ENCODE data around the gene PAIP2.
"Not testable (repeated sequence)": the region's sequence is repeated elsewhere in the genome, so short reads cannot be mapped to it uniquely, and the experiment has no call there.

The PAIP2 gene

DNA sequence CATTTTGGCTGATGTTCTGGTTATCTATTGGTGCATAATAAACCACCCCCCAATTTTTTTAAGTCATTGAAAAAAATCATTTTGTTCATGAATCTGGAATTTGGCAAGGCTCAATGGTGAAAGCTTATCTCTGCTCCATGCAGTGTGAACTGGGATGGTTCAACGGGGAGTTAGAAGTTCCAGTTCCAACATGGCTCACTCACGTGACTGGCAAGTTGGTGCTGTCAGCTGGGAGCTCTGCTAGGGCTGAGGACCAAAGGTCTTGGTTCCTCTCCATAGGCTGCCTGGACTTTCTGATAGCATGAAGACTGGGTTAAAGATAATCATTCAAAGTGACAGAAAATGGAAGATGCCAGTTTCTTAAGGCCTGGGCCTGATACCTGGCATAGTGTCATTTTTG, 65.3 kb downstream of the PAIP2 start:
- Histone ChIP-seq H3K14ac (ENCODE audit: low read length) (no peak overlapping the region), H3K9ac (ENCODE audit: low read depth, low read length, poor library complexity) (no peak overlapping the region), H3K4ac (ENCODE audit: low read length) (no peak overlapping the region), H2BK15ac (ENCODE audit: low read length) (no peak overlapping the region), H3K18ac (ENCODE audit: low read length) (no peak overlapping the region), H2BK5ac (ENCODE audit: low read length) (no peak overlapping the region), H4K91ac (ENCODE audit: low read depth, low read length, poor library complexity) (no peak overlapping the region), H3K79me1 (ENCODE audit: low read depth, low read length) (no peaks in the 10 kb centered on the region), H2BK120ac (ENCODE audit: low read depth, low read length) (no peak overlapping the region), H3K4me1 (ENCODE audit: control insufficient read depth in 2 of 2, insufficient read depth in 1 of 2, low read depth in 1 of 2, low read length in 2 of 2) (peaks cover 4 to 6% of the 10 kb centered on the region in 2 donors), H2BK12ac (ENCODE audit: low read length) (no peak overlapping the region), H3K23ac (ENCODE audit: low read depth, low read length, poor library complexity) (no peak overlapping the region), H3K9me3 (replicated peaks in 1 of 2; ENCODE audit: control insufficient read depth in 2 of 2, insufficient read depth in 1 of 2, low read depth in 1 of 2, low read length in 2 of 2) (no peaks in the 10 kb centered on the region), H3K4me2 (ENCODE audit: insufficient read depth, low read length, poor library complexity, severe bottlenecking) (no peak overlapping the region), H2AK5ac (ENCODE audit: low read depth, low read length) (no peak overlapping the region), H4K8ac (ENCODE audit: low read depth, low read length) (no peak overlapping the region), H2AFZ (ENCODE audit: low read length) (no peak overlapping the region), H3K27me3 (ENCODE audit: control insufficient read depth in 3 of 3, insufficient read depth in 3 of 3, low read depth in 1 of 3, low read length in 3 of 3) (no peaks in the 10 kb centered on the region), H3K4me3 (ENCODE audit: low read length in 2 of 2) (no peak overlapping the region), H3K36me3 (replicated peaks in 1 of 2; ENCODE audit: control insufficient read depth in 2 of 2, insufficient read depth in 2 of 2, low read length in 2 of 2) (peaks cover 0 to 4% of the 10 kb centered on the region in 2 donors), H3K27ac (replicated peaks; ENCODE audit: low read length) (no peak overlapping the region)
- DNase-seq (ENCODE audit: low spot score), result no peak
- no CpG with 5 or more reads among the region's 2 CpGs for WGBS, 2 donors (ENCODE audit: extremely low coverage in 2 of 2, insufficient read length in 2 of 2, insufficient replicate concordance in 1 of 2)

DNA sequence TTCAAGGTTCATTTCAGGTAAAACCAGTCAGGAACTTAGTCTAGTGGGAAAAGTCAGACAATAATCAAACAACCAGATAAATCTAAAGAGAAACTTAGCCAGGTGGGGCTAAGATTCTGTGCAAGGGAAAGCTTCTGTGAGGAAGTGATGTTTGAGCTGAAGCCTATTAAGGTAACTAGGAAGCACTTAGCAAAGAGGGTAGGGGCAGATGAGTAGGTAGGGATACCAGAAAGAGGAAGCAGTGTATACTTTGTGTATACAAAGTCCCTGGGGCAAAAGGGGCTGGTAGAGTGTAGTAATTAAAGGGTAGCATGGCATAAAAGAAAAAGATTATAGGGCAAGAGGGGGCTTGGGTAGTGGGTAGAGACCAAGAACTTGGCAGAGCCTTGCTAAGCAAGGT, 65.9 kb downstream of the PAIP2 start:
- Histone ChIP-seq H2BK5ac (ENCODE audit: low read length) (no peak overlapping the region), H3K14ac (ENCODE audit: low read length) (no peak overlapping the region), H3K4me3 (ENCODE audit: low read length in 2 of 2) (no peak overlapping the region), H3K79me1 (ENCODE audit: low read depth, low read length) (no peaks in the 10 kb centered on the region), H2AK5ac (ENCODE audit: low read depth, low read length) (no peak overlapping the region), H3K23ac (ENCODE audit: low read depth, low read length, poor library complexity) (no peak overlapping the region), H3K4ac (ENCODE audit: low read length) (no peak overlapping the region), H2BK120ac (ENCODE audit: low read depth, low read length) (no peak overlapping the region), H3K27ac (replicated peaks; ENCODE audit: low read length) (no peak overlapping the region), H3K4me1 (ENCODE audit: control insufficient read depth in 2 of 2, insufficient read depth in 1 of 2, low read depth in 1 of 2, low read length in 2 of 2) (peaks cover 4 to 6% of the 10 kb centered on the region in 2 donors), H2BK15ac (ENCODE audit: low read length) (no peak overlapping the region), H2BK12ac (ENCODE audit: low read length) (no peak overlapping the region), H4K91ac (ENCODE audit: low read depth, low read length, poor library complexity) (no peak overlapping the region), H3K18ac (ENCODE audit: low read length) (no peak overlapping the region), H3K27me3 (ENCODE audit: control insufficient read depth in 3 of 3, insufficient read depth in 3 of 3, low read depth in 1 of 3, low read length in 3 of 3) (no peaks in the 10 kb centered on the region), H2AFZ (ENCODE audit: low read length) (no peak overlapping the region), H4K8ac (ENCODE audit: low read depth, low read length) (no peak overlapping the region), H3K9ac (ENCODE audit: low read depth, low read length, poor library complexity) (no peak overlapping the region), H3K9me3 (replicated peaks in 1 of 2; ENCODE audit: control insufficient read depth in 2 of 2, insufficient read depth in 1 of 2, low read depth in 1 of 2, low read length in 2 of 2) (no peaks in the 10 kb centered on the region), H3K36me3 (replicated peaks in 1 of 2; ENCODE audit: control insufficient read depth in 2 of 2, insufficient read depth in 2 of 2, low read length in 2 of 2) (peaks cover under 1 to 7% of the 10 kb centered on the region in 2 donors), H3K4me2 (ENCODE audit: insufficient read depth, low read length, poor library complexity, severe bottlenecking) (no peak overlapping the region)
- no peak for DNase-seq (ENCODE audit: low spot score)

GRCh38 chr5:139408191-139408590, 66.5 kb downstream of the PAIP2 start:
- H3K4me2 ChIP-seq (ENCODE audit: insufficient read depth, low read length, poor library complexity, severe bottlenecking), result no peak overlapping the region
- WGBS, 2 donors (ENCODE audit: extremely low coverage in 2 of 2, insufficient read length in 2 of 2, insufficient replicate concordance in 1 of 2), result no CpG with 5 or more reads among the region's 7 CpGs

DNA sequence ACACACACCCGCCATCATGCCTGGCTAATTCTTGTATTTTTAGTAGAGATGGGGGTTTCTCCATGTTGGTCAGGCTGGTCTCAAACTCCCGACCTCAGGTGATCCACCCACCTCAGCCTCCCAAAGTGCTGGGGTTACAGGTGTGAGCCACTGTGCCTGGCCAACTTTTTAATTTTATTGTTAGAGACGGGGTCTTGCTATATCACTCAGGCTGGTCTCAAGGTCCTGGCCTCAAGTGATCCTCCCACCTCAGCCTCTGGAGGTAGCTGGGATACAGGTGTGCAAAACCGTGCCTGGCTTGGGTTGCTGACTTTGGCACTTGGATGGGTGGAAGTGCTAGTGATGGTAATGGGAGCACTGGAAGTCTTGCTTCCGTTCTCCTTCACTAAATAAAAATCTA, 67.5 kb downstream of the PAIP2 start:
- not testable (repeated sequence) for H3K14ac ChIP-seq (ENCODE audit: low read length); H3K4me1 ChIP-seq (ENCODE audit: control insufficient read depth in 2 of 2, insufficient read depth in 1 of 2, low read depth in 1 of 2, low read length in 2 of 2); H3K18ac ChIP-seq (ENCODE audit: low read length); DNase-seq (ENCODE audit: low spot score); H3K79me1 ChIP-seq (ENCODE audit: low read depth, low read length); H4K91ac ChIP-seq (ENCODE audit: low read depth, low read length, poor library complexity); H2BK15ac ChIP-seq (ENCODE audit: low read length); H3K4ac ChIP-seq (ENCODE audit: low read length); H2AFZ ChIP-seq (ENCODE audit: low read length); H4K8ac ChIP-seq (ENCODE audit: low read depth, low read length); H3K23ac ChIP-seq (ENCODE audit: low read depth, low read length, poor library complexity); H3K27ac ChIP-seq (replicated peaks; ENCODE audit: low read length); H2BK12ac ChIP-seq (ENCODE audit: low read length); H3K4me3 ChIP-seq (ENCODE audit: low read length in 2 of 2); H3K9me3 ChIP-seq (replicated peaks in 1 of 2; ENCODE audit: control insufficient read depth in 2 of 2, insufficient read depth in 1 of 2, low read depth in 1 of 2, low read length in 2 of 2); H2BK5ac ChIP-seq (ENCODE audit: low read length); H3K9ac ChIP-seq (ENCODE audit: low read depth, low read length, poor library complexity); H2AK5ac ChIP-seq (ENCODE audit: low read depth, low read length); H3K27me3 ChIP-seq (ENCODE audit: control insufficient read depth in 3 of 3, insufficient read depth in 3 of 3, low read depth in 1 of 3, low read length in 3 of 3); H3K4me2 ChIP-seq (ENCODE audit: insufficient read depth, low read length, poor library complexity, severe bottlenecking); H2BK120ac ChIP-seq (ENCODE audit: low read depth, low read length)
- WGBS, 2 donors (ENCODE audit: extremely low coverage in 2 of 2, insufficient read length in 2 of 2, insufficient replicate concordance in 1 of 2), result no CpG with 5 or more reads among the region's 5 CpGs
- peaks cover 6 to 20% of the 10 kb centered on the region in 2 donors for H3K36me3 ChIP-seq (replicated peaks in 1 of 2; ENCODE audit: control insufficient read depth in 2 of 2, insufficient read depth in 2 of 2, low read length in 2 of 2)

More at GRCh38 chr5:139408191-139408590, 66.5 kb downstream of the PAIP2 start:
- no peaks in the 10 kb centered on the region for H3K27me3 ChIP-seq (ENCODE audit: control insufficient read depth in 3 of 3, insufficient read depth in 3 of 3, low read depth in 1 of 3, low read length in 3 of 3)
- H3K27ac ChIP-seq (replicated peaks; ENCODE audit: low read length), result no peak overlapping the region
- DNase-seq (ENCODE audit: low spot score), result no peak
- no peak overlapping the region for H2BK15ac ChIP-seq (ENCODE audit: low read length)
- no peak overlapping the region for H2BK12ac ChIP-seq (ENCODE audit: low read length)
- no peaks in the 10 kb centered on the region for H3K9me3 ChIP-seq (replicated peaks in 1 of 2; ENCODE audit: control insufficient read depth in 2 of 2, insufficient read depth in 1 of 2, low read depth in 1 of 2, low read length in 2 of 2)
- no peak overlapping the region for H3K4ac ChIP-seq (ENCODE audit: low read length)
- no peak overlapping the region for H2AFZ ChIP-seq (ENCODE audit: low read length)
- no peak overlapping the region for H3K14ac ChIP-seq (ENCODE audit: low read length)
- H3K9ac ChIP-seq (ENCODE audit: low read depth, low read length, poor library complexity), result no peak overlapping the region
- peaks cover 6 to 14% of the 10 kb centered on the region in 2 donors for H3K36me3 ChIP-seq (replicated peaks in 1 of 2; ENCODE audit: control insufficient read depth in 2 of 2, insufficient read depth in 2 of 2, low read length in 2 of 2)
- H4K91ac ChIP-seq (ENCODE audit: low read depth, low read length, poor library complexity), result no peak overlapping the region
- no peak overlapping the region for H2BK120ac ChIP-seq (ENCODE audit: low read depth, low read length)
- H3K79me1 ChIP-seq (ENCODE audit: low read depth, low read length), result no peaks in the 10 kb centered on the region
- H3K18ac ChIP-seq (ENCODE audit: low read length), result no peak overlapping the region
- H3K23ac ChIP-seq (ENCODE audit: low read depth, low read length, poor library complexity), result no peak overlapping the region
- no peak overlapping the region for H4K8ac ChIP-seq (ENCODE audit: low read depth, low read length)
- no peak overlapping the region for H3K4me3 ChIP-seq (ENCODE audit: low read length in 2 of 2)
- peaks cover 3 to 6% of the 10 kb centered on the region in 2 donors for H3K4me1 ChIP-seq (ENCODE audit: control insufficient read depth in 2 of 2, insufficient read depth in 1 of 2, low read depth in 1 of 2, low read length in 2 of 2)
- no peak overlapping the region for H2BK5ac ChIP-seq (ENCODE audit: low read length)
- no peak overlapping the region for H2AK5ac ChIP-seq (ENCODE audit: low read depth, low read length)
